HepG2 (cell line): ENCODE measurements around the gene TXNDC9. TPM values are rescaled to one million over a fixed set of nuclear protein-coding genes. Genes with fewer than 3 reads are reported as not detected.
"Not testable (repeated sequence)": the region's sequence is repeated elsewhere in the genome, so short reads cannot be mapped to it uniquely, and the experiment has no call there.

ENCODE experiments used
- ATAC-seq: fragments of 200-7000 bp; cut with Tn5 transposase; 3 replicates; pipeline ENCODE4 v1.9.1; 2020; ENCODE audit warnings: mild to moderate bottlenecking, moderate library complexity
- BruUV-seq: library from RNA; stranded (reverse); fragments of 400-500 nt; replicated peaks from 2 replicates; lab custom pipeline; 2021; lab: Mats Ljungman, UMichigan
- CTCF ChIA-PET: fragments of 300-600 bp; formaldehyde crosslinking; extraction: SDS; loops from one replicate; lab custom pipeline; 2021; ENCODE audit warnings: low total read pairs, inconsistent platforms, low intra/inter-chr PET ratio; lab: Yijun Ruan, JAX
- POLR2A ChIA-PET: fragments of 350-600 bp; sonication (Branson Sonifier 250); formaldehyde crosslinking; loops from one replicate; lab custom pipeline; 2020; ENCODE audit warnings: antibody characterized with exemption, inconsistent platforms; lab: Yijun Ruan, JAX
- DNase-seq: peaks from one replicate; pipeline ENCODE4 v3.0.0-alpha.2; 2015; ENCODE audit warnings: low spot score
- FAIRE-seq: peaks from 3 replicates; lab custom pipeline; 2011; peaks lifted over from hg19 to GRCh38; lab: Jason Lieb, UNC
- H2AFZ ChIP-seq: one replicate; pipeline ENCODE4 v1.6.1; 2011; ENCODE audit warnings: low read length, inconsistent platforms
- H3K27ac ChIP-seq: fragments of 300-600 bp; 3 replicates; pipeline ENCODE4 v1.8.0; 2011; ENCODE audit warnings: mixed run types, mild to moderate bottlenecking, mixed read lengths, low read length, inconsistent platforms; ENCODE audit not compliant: insufficient read depth; ENCODE audit errors: extremely low read length
- H3K27me3 ChIP-seq, 2 experiments: fragments of 200-600 bp in 1 of 2; 2 replicates in 1 of 2; 3 replicates in 1 of 2; pipeline versions ENCODE4 v1.6.0 to v1.8.0; 2011; ENCODE audit warnings: low read length in 2 of 2, mild to moderate bottlenecking in 2 of 2, moderate library complexity in 2 of 2, inconsistent platforms in 1 of 2; ENCODE audit not compliant: insufficient read depth in 2 of 2, control insufficient read depth in 1 of 2
- H3K36me3 ChIP-seq, 2 experiments: fragments of 200-600 bp in 1 of 2; replicated peaks in 1 of 2; 2 replicates in 1 of 2; 3 replicates in 1 of 2; pipeline versions ENCODE4 v1.5.1 to v1.8.0; 2011; ENCODE audit warnings: low read length in 2 of 2, inconsistent platforms in 1 of 2; ENCODE audit not compliant: insufficient read depth in 2 of 2, control insufficient read depth in 1 of 2
- H3K4me1 ChIP-seq: 2 replicates; pipeline ENCODE4 v1.5.1; 2012; ENCODE audit warnings: low read length, inconsistent platforms; ENCODE audit not compliant: insufficient read depth
- H3K4me2 ChIP-seq: 2 replicates; pipeline ENCODE4 v1.6.0; 2011; ENCODE audit warnings: low read depth, low read length, inconsistent platforms
- H3K4me3 ChIP-seq, 3 experiments: fragments of 200-600 bp in 1 of 3; sonication (generic), shearing (Covaris generic) in 1 of 3; replicated peaks in 1 of 3; 2 replicates each; pipeline ENCODE4 v1.5.1; 2011 to 2016; ENCODE audit warnings: low read length in 3 of 3, inconsistent platforms in 2 of 3, low read depth in 2 of 3, mild to moderate bottlenecking in 2 of 3, control low read depth in 1 of 3, mixed read lengths in 1 of 3; ENCODE audit not compliant: insufficient read depth in 1 of 3
- H3K79me2 ChIP-seq: one replicate; pipeline ENCODE4 v1.6.1; 2011; ENCODE audit warnings: low read length, inconsistent platforms; ENCODE audit not compliant: insufficient read depth
- H3K9ac ChIP-seq: 2 replicates; pipeline ENCODE4 v1.6.0; 2011; ENCODE audit warnings: mild to moderate bottlenecking, low read depth, low read length, inconsistent platforms; ENCODE audit not compliant: insufficient read depth
- H3K9me3 ChIP-seq: 2 replicates; pipeline ENCODE4 v1.5.1; 2012; ENCODE audit warnings: mild to moderate bottlenecking, low read length
- H4K20me1 ChIP-seq: 2 replicates; pipeline ENCODE4 v1.6.0; 2011; ENCODE audit warnings: inconsistent platforms, mild to moderate bottlenecking, low read length, moderate library complexity; ENCODE audit not compliant: insufficient read depth
- CBX1 ChIP-seq: IDR thresholded peaks from one replicate; pipeline ENCODE4 v1.6.1; 2016; ENCODE audit warnings: antibody characterized with exemption, low read depth
- ESRRA ChIP-seq: sonication (generic); formaldehyde crosslinking; IDR thresholded peaks from 2 replicates; pipeline ENCODE4 v1.5.1; 2020; ENCODE audit warnings: mild to moderate bottlenecking, low read depth, missing genetic modification reagents
- HDAC1 ChIP-seq: sonication (generic); formaldehyde crosslinking; IDR thresholded peaks from 2 replicates; pipeline ENCODE4 v1.5.1; 2020; ENCODE audit warnings: mild to moderate bottlenecking, missing genetic modification reagents
- ISL2 ChIP-seq: sonication (generic); formaldehyde crosslinking; IDR thresholded peaks from 2 replicates; pipeline ENCODE4 v1.5.0; 2020; ENCODE audit warnings: missing genetic modification reagents
- KLF9 ChIP-seq: IDR thresholded peaks from 2 replicates; pipeline ENCODE4 v1.6.1; 2016; ENCODE audit warnings: low read depth
- MAF1 ChIP-seq: sonication (generic); formaldehyde crosslinking; IDR thresholded peaks from 2 replicates; pipeline ENCODE4 v1.5.0; 2020; ENCODE audit warnings: missing genetic modification reagents, borderline replicate concordance
- PRMT3 ChIP-seq: sonication (generic); formaldehyde crosslinking; IDR thresholded peaks from 2 replicates; pipeline ENCODE4 v1.8.1; 2022; ENCODE audit warnings: low read depth, mild to moderate bottlenecking, moderate library complexity, missing genetic modification reagents, borderline replicate concordance
- REXO4 ChIP-seq: sonication (generic); formaldehyde crosslinking; IDR thresholded peaks from 2 replicates; pipeline ENCODE4 v1.8.0; 2022; ENCODE audit warnings: missing genetic modification reagents, mild to moderate bottlenecking, borderline replicate concordance
- SETDB1 ChIP-seq: sonication (generic); formaldehyde crosslinking; IDR thresholded peaks from 2 replicates; pipeline ENCODE4 v1.5.1; 2020; ENCODE audit warnings: missing genetic modification reagents, mild to moderate bottlenecking, borderline replicate concordance
- TBX3 ChIP-seq: fragments of 450-650 bp; IDR thresholded peaks from 2 replicates; pipeline ENCODE4 v1.6.1; 2017; ENCODE audit warnings: antibody characterized with exemption, mild to moderate bottlenecking, inconsistent platforms, borderline replicate concordance
- ZNF317 ChIP-seq: sonication (generic); formaldehyde crosslinking; IDR thresholded peaks from 2 replicates; pipeline ENCODE4 v1.5.0; 2020; ENCODE audit warnings: mild to moderate bottlenecking, missing genetic modification reagents
- ZNF713 ChIP-seq: sonication (generic); formaldehyde crosslinking; IDR thresholded peaks from 2 replicates; pipeline ENCODE4 v1.4.0; 2020; ENCODE audit warnings: mild to moderate bottlenecking, missing genetic modification reagents
- ZNF776 ChIP-seq: sonication (generic); formaldehyde crosslinking; IDR thresholded peaks from 2 replicates; pipeline ENCODE4 v1.4.0; 2020; ENCODE audit warnings: mild to moderate bottlenecking, missing genetic modification reagents
- ZNF780A ChIP-seq: sonication (generic); formaldehyde crosslinking; IDR thresholded peaks from 2 replicates; pipeline ENCODE4 v1.8.0; 2022; ENCODE audit warnings: mild to moderate bottlenecking, missing genetic modification reagents, moderate library complexity
- ZSCAN25 ChIP-seq: sonication (generic); formaldehyde crosslinking; IDR thresholded peaks from 2 replicates; pipeline ENCODE4 v1.8.0; 2022; ENCODE audit warnings: mild to moderate bottlenecking, missing genetic modification reagents
- WGBS: methylation state at CpG from one replicate; pipeline ENCODE4 v1.1.6; 2017; ENCODE audit warnings: low lambda C conversion rate; 5-methylcytosine and 5-hydroxymethylcytosine counted together
- in situ Hi-C: cut with HindIII; loops from 2 replicates; pipeline ENCODE4 v1.10.0; 2017; ENCODE audit warnings: low pct_unique_long_range_greater_than_20kb; ENCODE audit not compliant: extremely low pct_ligation_motif_present
- intact Hi-C: fragments of 100-400 bp; cut with micrococcal nuclease; formaldehyde crosslinking; loops from one replicate; pipeline ENCODE4 v1.10.0; 2022; ENCODE audit not compliant: unreplicated experiment
- polyA plus RNA-seq, 8 experiments: library from polyadenylated mRNA; depleted of rRNA in 3 of 8; stranded (reverse) in 7 of 8; unstranded in 1 of 8; fragments of >200 nt; fragmentation: Illumina TruSeq in 4 of 8; extraction: Trizol in 4 of 8; gene quantifications; 2 replicates each; pipeline versions ENCODE4 v1.2.1 to v1.2.3, GENCODE V29; 2011 to 2016; ENCODE audit warnings: low read depth in 4 of 8, missing spikeins in 1 of 8, mixed read lengths in 1 of 8; ENCODE audit not compliant: insufficient read depth in 1 of 8
- total RNA-seq, 5 experiments: library from RNA; depleted of rRNA; stranded (reverse); fragments of >200 nt; fragmentation: Illumina TruSeq; extraction: Trizol; gene quantifications; 2 replicates each; pipeline ENCODE4 v1.2.3, GENCODE V29; 2016; ENCODE audit warnings: low read depth in 1 of 5
- TF ChIP-seq, protein P1 (sequence below): IDR thresholded peaks from 2 replicates; pipeline ENCODE4 v1.6.1; 2012; ENCODE audit warnings: inconsistent platforms
- TF ChIP-seq, protein P2 (sequence below): sonication (generic); formaldehyde crosslinking; IDR thresholded peaks from 2 replicates; pipeline ENCODE4 v1.4.0; 2020; ENCODE audit warnings: mild to moderate bottlenecking, missing genetic modification reagents
- TF ChIP-seq, protein P3 (sequence below): sonication (generic); formaldehyde crosslinking; IDR thresholded peaks from 2 replicates; pipeline ENCODE4 v1.4.0; 2020; ENCODE audit warnings: mild to moderate bottlenecking, missing genetic modification reagents, borderline replicate concordance

Gene TXNDC9
- total and polyA plus RNA-seq, 2 of the 13 experiments (the other 11 are each of a cell fraction or from before 2014, with no cell fraction given): 35.2 to 94.6 TPM

DNA sequence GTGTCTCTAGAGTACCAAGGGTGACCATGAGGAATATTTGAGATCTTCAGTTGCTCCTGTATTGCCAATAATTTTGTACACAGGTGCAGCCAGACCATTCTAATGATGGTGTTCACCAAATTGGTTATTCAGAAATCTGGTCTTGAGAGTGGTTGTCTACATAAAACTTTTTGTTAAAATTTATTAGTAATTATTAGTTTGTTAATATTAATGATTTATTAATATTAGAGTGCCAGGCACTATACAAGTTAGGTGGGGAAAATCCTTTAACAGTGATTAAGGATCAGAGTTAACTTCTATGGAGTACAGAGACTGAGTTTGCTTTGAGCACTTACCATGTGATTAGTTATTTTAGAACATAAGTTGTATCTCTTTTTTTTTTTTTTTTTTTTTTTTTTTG lies 10.1 kb upstream of the TXNDC9 start:
- no peaks in the 10 kb centered on the region for H3K9me3 ChIP-seq
- ATAC-seq (no peak), DNase-seq (no peak), FAIRE-seq (no peak)
- ChIA-PET CTCF (no interaction called here), POLR2A (interaction anchor here (3.0 kb wide), 1 partner anchor 10 kb away, joined by 16 read pairs; the partner anchor contains the start of genes EIF5B and TXNDC9)
- TF ChIP-seq ZNF776 (CRISPR knock-in tag): no peak
- TF ChIP-seq, protein P1, sequence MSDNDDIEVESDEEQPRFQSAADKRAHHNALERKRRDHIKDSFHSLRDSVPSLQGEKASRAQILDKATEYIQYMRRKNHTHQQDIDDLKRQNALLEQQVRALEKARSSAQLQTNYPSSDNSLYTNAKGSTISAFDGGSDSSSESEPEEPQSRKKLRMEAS: no peak
- TF ChIP-seq ESRRA: no peak
- no peak for TF ChIP-seq ZNF317 (CRISPR knock-in tag)
- TF ChIP-seq PRMT3 (CRISPR knock-in tag): no peak
- TF ChIP-seq KLF9 (CRISPR knock-in tag): no peak
- TF ChIP-seq SETDB1 (CRISPR knock-in tag): no peak
- no peak for TF ChIP-seq ISL2 (CRISPR knock-in tag)
- no peak for TF ChIP-seq HDAC1 (CRISPR knock-in tag)
- no peak for TF ChIP-seq ZNF780A (CRISPR knock-in tag)
- TF ChIP-seq, protein P2, sequence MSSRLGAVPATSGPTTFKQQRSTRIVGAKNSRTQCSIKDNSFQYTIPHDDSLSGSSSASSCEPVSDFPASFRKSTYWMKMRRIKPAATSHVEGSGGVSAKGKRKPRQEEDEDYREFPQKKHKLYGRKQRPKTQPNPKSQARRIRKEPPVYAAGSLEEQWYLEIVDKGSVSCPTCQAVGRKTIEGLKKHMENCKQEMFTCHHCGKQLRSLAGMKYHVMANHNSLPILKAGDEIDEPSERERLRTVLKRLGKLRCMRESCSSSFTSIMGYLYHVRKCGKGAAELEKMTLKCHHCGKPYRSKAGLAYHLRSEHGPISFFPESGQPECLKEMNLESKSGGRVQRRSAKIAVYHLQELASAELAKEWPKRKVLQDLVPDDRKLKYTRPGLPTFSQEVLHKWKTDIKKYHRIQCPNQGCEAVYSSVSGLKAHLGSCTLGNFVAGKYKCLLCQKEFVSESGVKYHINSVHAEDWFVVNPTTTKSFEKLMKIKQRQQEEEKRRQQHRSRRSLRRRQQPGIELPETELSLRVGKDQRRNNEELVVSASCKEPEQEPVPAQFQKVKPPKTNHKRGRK (CRISPR knock-in tag): no peak
- TF ChIP-seq REXO4 (CRISPR knock-in tag): no peak
- TF ChIP-seq TBX3: no peak
- no peak for TF ChIP-seq ZNF713 (CRISPR knock-in tag)
- TF ChIP-seq ZSCAN25 (CRISPR knock-in tag): no peak
- no peak for TF ChIP-seq CBX1
- TF ChIP-seq MAF1 (CRISPR knock-in tag): no peak
- TF ChIP-seq, protein P3, sequence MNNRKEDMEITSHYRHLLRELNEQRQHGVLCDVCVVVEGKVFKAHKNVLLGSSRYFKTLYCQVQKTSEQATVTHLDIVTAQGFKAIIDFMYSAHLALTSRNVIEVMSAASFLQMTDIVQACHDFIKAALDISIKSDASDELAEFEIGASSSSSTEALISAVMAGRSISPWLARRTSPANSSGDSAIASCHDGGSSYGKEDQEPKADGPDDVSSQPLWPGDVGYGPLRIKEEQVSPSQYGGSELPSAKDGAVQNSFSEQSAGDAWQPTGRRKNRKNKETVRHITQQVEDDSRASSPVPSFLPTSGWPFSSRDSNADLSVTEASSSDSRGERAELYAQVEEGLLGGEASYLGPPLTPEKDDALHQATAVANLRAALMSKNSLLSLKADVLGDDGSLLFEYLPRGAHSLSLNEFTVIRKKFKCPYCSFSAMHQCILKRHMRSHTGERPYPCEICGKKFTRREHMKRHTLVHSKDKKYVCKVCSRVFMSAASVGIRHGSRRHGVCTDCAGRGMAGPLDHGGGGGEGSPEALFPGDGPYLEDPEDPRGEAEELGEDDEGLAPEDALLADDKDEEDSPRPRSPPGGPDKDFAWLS (CRISPR knock-in tag): no peak
- intact Hi-C loops: no loop called here
- H3K4me3 ChIP-seq: no peak overlapping the region
- no peaks in the 10 kb centered on the region for H3K27me3 ChIP-seq
- no TSS peak for BruUV-seq
- in situ Hi-C loops: no loop called here
- H3K4me1 ChIP-seq: peaks cover 19% of the 10 kb centered on the region
- H4K20me1 ChIP-seq: peaks cover 34% of the 10 kb centered on the region
- peaks cover 98% of the 10 kb centered on the region for H3K79me2 ChIP-seq
- H3K36me3 ChIP-seq: 0 out of 5 replicates have a peak, but pooled peaks cover 0 to 3% of the 10 kb centered on the region in 2 experiments
- no peak overlapping the region for H2AFZ ChIP-seq
- no peak overlapping the region for H3K4me2 ChIP-seq
- H3K9ac ChIP-seq: no peak overlapping the region
- no peak overlapping the region for H3K27ac ChIP-seq

DNA sequence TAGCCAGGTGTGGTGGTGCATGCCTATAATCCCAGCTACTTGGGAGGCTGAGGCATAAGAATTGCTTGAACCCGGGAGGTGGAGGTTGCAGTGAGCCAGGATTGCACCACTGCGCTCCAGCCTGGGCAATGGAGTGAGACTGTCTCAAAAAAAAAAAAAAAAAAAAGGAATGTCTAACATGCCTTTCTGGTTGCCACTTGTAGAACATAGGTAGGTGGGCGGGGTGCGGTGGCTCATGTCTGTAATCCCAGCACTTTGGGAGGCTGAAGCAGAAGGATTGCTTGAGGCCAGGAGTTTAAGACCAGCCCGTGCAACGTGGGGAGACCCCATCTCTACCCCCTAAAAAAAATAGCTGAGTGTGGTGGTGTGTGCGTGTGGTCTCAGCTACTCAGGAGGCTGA lies 9.3 kb upstream of the TXNDC9 start:
- CTCF ChIA-PET, H3K9ac ChIP-seq, H3K9me3 ChIP-seq, H3K36me3 ChIP-seq, H3K4me3 ChIP-seq, ATAC-seq, H2AFZ ChIP-seq, intact Hi-C loops, DNase-seq, BruUV-seq, H3K27me3 ChIP-seq, H3K4me2 ChIP-seq, FAIRE-seq, POLR2A ChIA-PET, in situ Hi-C loops, H3K27ac ChIP-seq: not testable (repeated sequence)
- WGBS: 96% methylated on average over 7 of the region's 7 CpGs
- Histone ChIP-seq H3K79me2 (peaks cover 98% of the 10 kb centered on the region), H3K4me1 (peaks cover 26% of the 10 kb centered on the region), H4K20me1 (peaks cover 38% of the 10 kb centered on the region)
